Measurements from ENCODE around the gene TENM4. TPM values are rescaled to one million over a fixed set of nuclear protein-coding genes. Genes with fewer than 3 reads are reported as not detected.
"Not testable (repeated sequence)": the region's sequence is repeated elsewhere in the genome, so short reads cannot be mapped to it uniquely, and the experiment has no call there.

TENM4 gene
- total RNA-seq, 1 donor from 2014 or later, result 0.63 TPM

DNA sequence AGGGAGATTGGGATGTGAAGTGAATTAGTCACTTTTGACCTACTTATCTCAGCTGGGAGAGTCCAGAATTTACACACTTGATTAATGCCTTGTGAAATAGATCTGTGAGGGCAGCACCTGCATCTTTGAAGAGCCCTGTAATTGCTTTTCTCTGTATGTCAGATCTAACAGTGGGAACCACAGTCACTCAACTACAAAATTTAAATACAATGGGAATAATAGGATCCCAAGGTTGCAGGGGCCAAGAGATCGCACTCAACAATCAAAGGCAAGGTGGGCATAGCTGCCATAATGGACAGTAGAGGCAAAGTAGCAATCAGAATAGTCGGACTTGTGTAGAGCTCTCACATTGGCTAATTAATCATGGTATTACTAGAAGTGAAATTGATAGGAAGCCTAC lies 820.7 kb downstream of the TENM4 start:
- no peak for DNase-seq
- Histone ChIP-seq H3K4me1 (no peaks in the 10 kb centered on the region), H3K36me3 (no peaks in the 10 kb centered on the region), H3K4me3 (no peak overlapping the region), H3K9me3 (replicated peaks) (peaks cover 29% of the 10 kb centered on the region), H3K27ac (replicated peaks) (no peak overlapping the region), H3K27me3 (ENCODE audit: low read depth) (no peaks in the 10 kb centered on the region)
- intact Hi-C loops (cut with micrococcal nuclease), result no loop called here
- TF ChIP-seq, protein P1, sequence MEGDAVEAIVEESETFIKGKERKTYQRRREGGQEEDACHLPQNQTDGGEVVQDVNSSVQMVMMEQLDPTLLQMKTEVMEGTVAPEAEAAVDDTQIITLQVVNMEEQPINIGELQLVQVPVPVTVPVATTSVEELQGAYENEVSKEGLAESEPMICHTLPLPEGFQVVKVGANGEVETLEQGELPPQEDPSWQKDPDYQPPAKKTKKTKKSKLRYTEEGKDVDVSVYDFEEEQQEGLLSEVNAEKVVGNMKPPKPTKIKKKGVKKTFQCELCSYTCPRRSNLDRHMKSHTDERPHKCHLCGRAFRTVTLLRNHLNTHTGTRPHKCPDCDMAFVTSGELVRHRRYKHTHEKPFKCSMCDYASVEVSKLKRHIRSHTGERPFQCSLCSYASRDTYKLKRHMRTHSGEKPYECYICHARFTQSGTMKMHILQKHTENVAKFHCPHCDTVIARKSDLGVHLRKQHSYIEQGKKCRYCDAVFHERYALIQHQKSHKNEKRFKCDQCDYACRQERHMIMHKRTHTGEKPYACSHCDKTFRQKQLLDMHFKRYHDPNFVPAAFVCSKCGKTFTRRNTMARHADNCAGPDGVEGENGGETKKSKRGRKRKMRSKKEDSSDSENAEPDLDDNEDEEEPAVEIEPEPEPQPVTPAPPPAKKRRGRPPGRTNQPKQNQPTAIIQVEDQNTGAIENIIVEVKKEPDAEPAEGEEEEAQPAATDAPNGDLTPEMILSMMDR (IDR thresholded peaks at IDR 0.05; ENCODE audit: borderline replicate concordance), result no peak

DNA sequence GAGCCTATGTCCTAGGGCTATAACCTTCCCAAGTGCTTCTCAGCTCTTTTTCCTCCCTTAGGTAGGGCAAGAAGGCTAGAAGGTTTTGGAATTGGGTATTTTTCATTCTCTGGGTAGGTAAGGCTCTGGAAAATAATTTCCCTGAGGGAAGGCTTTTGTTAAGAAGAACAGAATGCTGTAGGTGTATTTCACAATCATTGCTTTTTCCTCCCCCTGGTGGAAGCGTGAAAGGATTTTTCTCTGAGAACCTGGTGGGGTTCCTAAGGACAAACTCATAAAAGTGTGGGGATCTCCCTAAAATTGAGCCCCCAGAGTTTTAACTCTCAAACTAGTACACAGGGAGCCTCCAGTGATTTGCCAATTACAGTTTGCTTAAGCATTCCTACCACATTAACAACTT lies 825.1 kb downstream of the TENM4 start:
- Histone ChIP-seq H3K4me3 (no peak overlapping the region), H3K36me3 (no peaks in the 10 kb centered on the region), H3K27me3 (ENCODE audit: low read depth) (no peaks in the 10 kb centered on the region), H3K27ac (replicated peaks) (no peak overlapping the region), H3K4me1 (no peaks in the 10 kb centered on the region), H3K9me3 (replicated peaks) (peaks cover 20% of the 10 kb centered on the region)
- TF ChIP-seq, protein P1 (IDR thresholded peaks at IDR 0.05; ENCODE audit: borderline replicate concordance), result no peak
- intact Hi-C loops (cut with micrococcal nuclease), result no loop called here
- no peak for DNase-seq

DNA sequence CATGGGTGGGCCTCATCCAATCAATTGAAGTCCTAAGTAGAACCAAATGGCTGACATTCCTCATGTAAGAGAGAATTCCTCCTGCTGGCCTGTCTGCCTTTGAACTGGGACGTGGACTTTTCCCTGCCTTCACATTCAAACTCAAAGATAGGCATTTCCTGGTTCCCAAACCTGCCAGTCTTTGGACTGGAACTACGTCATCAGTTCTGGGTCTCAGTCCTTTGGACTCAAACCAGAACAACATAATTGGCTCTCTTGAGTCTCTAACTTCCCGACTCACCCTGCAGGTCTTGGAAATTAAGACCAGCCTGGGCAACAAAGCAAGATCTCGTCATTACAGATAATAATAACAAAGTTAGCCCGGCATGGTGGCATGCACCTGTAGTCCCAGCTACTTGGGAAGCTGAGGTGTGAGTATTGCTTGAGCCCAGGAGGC lies 827.4 kb downstream of the TENM4 start:
- Histone ChIP-seq H3K36me3 (no peaks in the 10 kb centered on the region), H3K4me3 (no peak overlapping the region), H3K27me3 (ENCODE audit: low read depth) (no peaks in the 10 kb centered on the region), H3K4me1 (no peaks in the 10 kb centered on the region), H3K27ac (replicated peaks) (no peak overlapping the region), H3K9me3 (replicated peaks) (no peaks in the 10 kb centered on the region)
- DNase-seq, result no peak
- intact Hi-C loops (cut with micrococcal nuclease), result no loop called here
- TF ChIP-seq, protein P1 (IDR thresholded peaks at IDR 0.05; ENCODE audit: borderline replicate concordance), result no peak

DNA sequence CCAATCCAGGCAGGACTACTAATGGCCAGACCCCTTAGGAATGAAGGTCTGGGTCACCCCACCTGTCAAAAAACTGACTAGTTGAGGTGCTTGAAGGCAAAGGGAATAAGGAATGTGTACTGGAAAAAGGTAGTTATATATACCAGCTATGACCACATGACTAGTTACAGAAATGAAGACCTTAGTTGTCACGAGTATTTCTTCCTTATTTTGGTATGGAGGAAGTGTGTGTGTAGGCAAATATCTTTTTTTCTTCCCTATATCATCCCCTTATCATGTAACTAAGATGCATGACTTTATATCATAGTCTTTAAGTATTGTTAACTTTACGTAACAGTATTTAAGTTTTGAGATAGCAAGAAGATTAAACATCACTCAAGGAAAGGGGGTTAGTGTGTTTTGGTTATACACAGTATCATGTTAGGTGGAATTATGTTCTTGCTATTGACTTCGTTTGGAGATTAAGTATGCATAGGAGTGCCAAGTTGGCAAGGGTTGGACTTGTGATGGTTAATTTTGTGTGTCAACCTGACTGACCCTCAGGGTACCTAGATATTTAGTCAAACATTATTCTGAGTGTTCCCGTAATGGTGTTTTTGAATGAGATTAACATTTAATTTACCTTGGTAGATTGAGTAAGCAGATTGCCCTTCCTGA lies 828.0 kb downstream of the TENM4 start:
- Histone ChIP-seq H3K4me3 (no peak overlapping the region), H3K9me3 (replicated peaks) (no peaks in the 10 kb centered on the region), H3K4me1 (no peaks in the 10 kb centered on the region), H3K36me3 (no peaks in the 10 kb centered on the region), H3K27ac (replicated peaks) (no peak overlapping the region), H3K27me3 (ENCODE audit: low read depth) (no peaks in the 10 kb centered on the region)
- intact Hi-C loops (cut with micrococcal nuclease), result no loop called here
- DNase-seq, result no peak
- TF ChIP-seq, protein P1 (IDR thresholded peaks at IDR 0.05; ENCODE audit: borderline replicate concordance), result no peak

DNA sequence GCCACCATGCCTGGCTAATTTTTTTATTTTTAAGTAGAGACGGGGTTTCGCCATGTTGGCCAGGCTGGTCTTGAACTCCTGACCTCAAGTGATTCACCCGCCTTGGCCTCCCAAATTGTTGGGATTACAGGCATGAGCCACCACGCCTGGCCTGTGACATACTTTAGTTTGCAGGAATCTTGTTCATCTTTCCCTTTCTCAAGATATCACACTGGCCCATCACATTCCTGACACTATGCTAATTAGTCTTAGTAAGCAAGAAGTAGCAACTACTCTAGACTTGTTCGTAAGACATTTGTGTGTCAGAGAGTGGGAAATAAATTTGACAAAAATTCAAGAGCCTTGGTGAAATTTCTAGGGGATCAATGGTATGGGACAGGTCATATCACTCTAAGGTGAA lies 831.5 kb downstream of the TENM4 start:
- H3K27ac ChIP-seq (replicated peaks); intact Hi-C loops (cut with micrococcal nuclease); H3K9me3 ChIP-seq (replicated peaks); DNase-seq; H3K36me3 ChIP-seq; H3K4me3 ChIP-seq; H3K4me1 ChIP-seq: not testable (repeated sequence)
- peaks cover 12% of the 10 kb centered on the region for H3K27me3 ChIP-seq (ENCODE audit: low read depth)

DNA sequence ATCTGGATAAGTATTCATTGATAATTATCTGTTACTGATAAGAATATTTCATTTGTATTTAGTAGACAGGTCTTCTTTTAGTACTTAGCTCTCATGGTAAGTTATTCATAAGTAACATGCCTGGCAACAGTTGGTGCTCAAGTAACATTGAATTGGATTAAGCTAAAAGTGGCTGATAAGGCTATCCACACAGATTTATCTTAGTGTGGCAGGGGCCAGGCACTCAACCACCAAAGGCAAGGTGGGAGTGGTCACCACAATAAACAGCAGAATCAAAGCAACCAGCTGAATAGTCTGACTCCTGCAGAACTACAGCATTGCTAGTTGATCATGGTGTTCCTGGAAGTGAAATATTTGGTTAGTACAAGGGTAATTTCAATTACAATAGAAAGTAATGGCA lies 833.1 kb downstream of the TENM4 start:
- no peak for DNase-seq
- TF ChIP-seq, protein P1 (IDR thresholded peaks at IDR 0.05; ENCODE audit: borderline replicate concordance), result no peak
- Histone ChIP-seq H3K4me3 (no peak overlapping the region), H3K27me3 (ENCODE audit: low read depth) (peaks cover 26% of the 10 kb centered on the region), H3K4me1 (no peaks in the 10 kb centered on the region), H3K36me3 (no peaks in the 10 kb centered on the region), H3K9me3 (replicated peaks) (no peaks in the 10 kb centered on the region), H3K27ac (replicated peaks) (no peak overlapping the region)
- intact Hi-C loops (cut with micrococcal nuclease), result no loop called here
